H1 (cell line): ENCODE results near the gene PCTP. TPM values are rescaled to one million over a fixed set of nuclear protein-coding genes. Genes with fewer than 3 reads are reported as not detected.

Experiments
- CTCF ChIA-PET: fragments of 300-600 bp; sonication (Branson Sonifier 250); formaldehyde crosslinking; loops from one replicate; lab custom pipeline; 2021; ENCODE audit not compliant: partially characterized antibody; lab: Charles Lee
- POLR2A ChIA-PET: fragments of 300-600 bp; sonication (Branson Sonifier 250); formaldehyde crosslinking; loops from one replicate; lab custom pipeline; 2021; ENCODE audit warnings: inconsistent platforms; ENCODE audit not compliant: partially characterized antibody; lab: Charles Lee
- DNase-seq, 2 experiments: peaks; one replicate each; pipeline versions ENCODE4 v3.0.0 to v3.0.0-alpha.2; 2010 to 2022; ENCODE audit warnings: low spot score in 2 of 2, low read depth in 1 of 2, mixed read lengths in 1 of 2
- FAIRE-seq: peaks from 2 replicates; lab custom pipeline; 2011; peaks lifted over from hg19 to GRCh38; lab: Jason Lieb, UNC
- H2AFZ ChIP-seq: 2 replicates; pipeline ENCODE4 v1.8.1; 2012; ENCODE audit warnings: low read length, inconsistent platforms
- H2AK5ac ChIP-seq: 2 replicates; pipeline ENCODE4 v1.6.1; 2013; ENCODE audit warnings: low read depth, low read length
- H2BK120ac ChIP-seq: replicated peaks from 2 replicates; pipeline ENCODE3; 2013; ENCODE audit warnings: low read depth, low read length, inconsistent platforms
- H2BK12ac ChIP-seq: 2 replicates; pipeline ENCODE4 v1.6.1; 2013; ENCODE audit warnings: low read depth, low read length
- H2BK15ac ChIP-seq: 2 replicates; pipeline ENCODE4 v1.6.1; 2013; ENCODE audit warnings: low read length
- H2BK20ac ChIP-seq: 2 replicates; pipeline ENCODE4 v1.6.1; 2013; ENCODE audit warnings: low read length
- H2BK5ac ChIP-seq: 2 replicates; pipeline ENCODE4 v1.6.1; 2013; ENCODE audit warnings: low read depth, low read length
- H3K14ac ChIP-seq: 2 replicates; pipeline ENCODE4 v1.6.1; 2013; ENCODE audit warnings: inconsistent platforms; ENCODE audit not compliant: insufficient read length
- H3K18ac ChIP-seq: 2 replicates; pipeline ENCODE4 v1.6.1; 2013; ENCODE audit warnings: low read length; ENCODE audit errors: extremely low read depth
- H3K23ac ChIP-seq: 2 replicates; pipeline ENCODE4 v1.6.1; 2013; ENCODE audit warnings: inconsistent platforms; ENCODE audit not compliant: insufficient read length
- H3K23me2 ChIP-seq: 2 replicates; pipeline ENCODE4 v1.6.1; 2013; ENCODE audit warnings: low read depth, low read length
- H3K27ac ChIP-seq: 2 replicates; pipeline ENCODE4 v1.6.1; 2011; ENCODE audit warnings: low read depth, low read length, inconsistent platforms
- H3K27me3 ChIP-seq, 4 experiments: replicated peaks in 1 of 4; 1 replicate in 1 of 4; 2 replicates in 3 of 4; pipeline versions ENCODE4 v1.6.1 to v1.8.1; 2011 to 2013; ENCODE audit warnings: low read length in 3 of 4, mild to moderate bottlenecking in 3 of 4, inconsistent platforms in 2 of 4, mixed read lengths in 2 of 4, moderate library complexity in 1 of 4; ENCODE audit not compliant: control insufficient read depth in 3 of 4, insufficient read depth in 3 of 4; ENCODE audit errors: extremely low read depth in 1 of 4
- H3K36me3 ChIP-seq, 4 experiments: 2 replicates each; pipeline versions ENCODE4 v1.6.1 to v1.8.1; 2011 to 2013; ENCODE audit warnings: mild to moderate bottlenecking in 4 of 4, low read length in 3 of 4, moderate library complexity in 2 of 4, control low read depth in 1 of 4, inconsistent platforms in 1 of 4; ENCODE audit not compliant: insufficient read depth in 4 of 4, control insufficient read depth in 2 of 4
- H3K4ac ChIP-seq: replicated peaks from 2 replicates; pipeline ENCODE3; 2013; ENCODE audit warnings: low read length, low read depth, mixed read lengths, inconsistent platforms; ENCODE audit not compliant: insufficient read length
- H3K4me1 ChIP-seq, 4 experiments: replicated peaks in 1 of 4; 1 replicate in 1 of 4; 2 replicates in 3 of 4; pipeline versions ENCODE4 v1.6.1 to v1.8.1; 2011 to 2013; ENCODE audit warnings: low read length in 3 of 4, inconsistent platforms in 2 of 4, mixed read lengths in 1 of 4; ENCODE audit not compliant: insufficient read depth in 4 of 4, control insufficient read depth in 3 of 4
- H3K4me2 ChIP-seq, 2 experiments: 2 replicates each; pipeline versions ENCODE4 v1.6.1 to v1.8.1; 2011 to 2013; ENCODE audit warnings: low read depth in 2 of 2, low read length in 2 of 2, control low read depth in 1 of 2, inconsistent platforms in 1 of 2, mild to moderate bottlenecking in 1 of 2; ENCODE audit not compliant: insufficient read depth in 1 of 2
- H3K4me3 ChIP-seq, 4 experiments: fragments of 200-600, 300-600 bp in 1 of 4; sonication (generic), shearing (Covaris generic), sonication (Bioruptor Twin) in 1 of 4; 2 replicates each; pipeline versions ENCODE4 v1.5.1 to v1.8.1; 2011 to 2016; ENCODE audit warnings: low read length in 4 of 4, low read depth in 3 of 4, control low read depth in 2 of 4, inconsistent platforms in 2 of 4, mild to moderate bottlenecking in 2 of 4, mixed read lengths in 1 of 4, moderate library complexity in 1 of 4; ENCODE audit not compliant: insufficient read depth in 2 of 4; ENCODE audit errors: extremely low read depth in 1 of 4
- H3K56ac ChIP-seq: replicated peaks from 2 replicates; pipeline ENCODE3; 2013; ENCODE audit warnings: low read depth, mild to moderate bottlenecking, mixed read lengths, low read length, inconsistent platforms; ENCODE audit not compliant: insufficient read length
- H3K79me1 ChIP-seq: 2 replicates; pipeline ENCODE4 v1.6.1; 2013; ENCODE audit warnings: low read depth, low read length, control low read depth
- H3K79me2 ChIP-seq, 2 experiments: 2 replicates each; pipeline versions ENCODE4 v1.6.1 to v1.8.1; 2012 to 2013; ENCODE audit warnings: low read length in 2 of 2, mild to moderate bottlenecking in 2 of 2, inconsistent platforms in 1 of 2; ENCODE audit not compliant: insufficient read depth in 2 of 2, control insufficient read depth in 1 of 2
- H3K9ac ChIP-seq, 4 experiments: replicated peaks in 1 of 4; 1 replicate in 1 of 4; 2 replicates in 3 of 4; pipeline versions ENCODE4 v1.6.1 to v1.8.1; 2011 to 2013; ENCODE audit warnings: low read depth in 3 of 4, low read length in 3 of 4, control low read depth in 2 of 4, mild to moderate bottlenecking in 2 of 4, moderate library complexity in 2 of 4, inconsistent platforms in 1 of 4; ENCODE audit errors: extremely low read depth in 1 of 4
- H3K9me3 ChIP-seq, 2 experiments: 2 replicates each; pipeline versions ENCODE4 v1.6.1 to v1.8.1; 2012 to 2013; ENCODE audit warnings: mild to moderate bottlenecking in 2 of 2, moderate library complexity in 2 of 2, control low read depth in 1 of 2, inconsistent platforms in 1 of 2, low read depth in 1 of 2, low read length in 1 of 2, mixed read lengths in 1 of 2; ENCODE audit not compliant: insufficient read depth in 2 of 2
- H4K20me1 ChIP-seq, 2 experiments: replicated peaks in 1 of 2; 2 replicates each; pipeline versions ENCODE3 to v1.8.1; 2011 to 2013; ENCODE audit warnings: inconsistent platforms in 2 of 2, low read length in 2 of 2, mild to moderate bottlenecking in 1 of 2; ENCODE audit not compliant: insufficient read depth in 2 of 2, control insufficient read depth in 1 of 2
- H4K5ac ChIP-seq: 2 replicates; pipeline ENCODE4 v1.6.1; 2013; ENCODE audit warnings: low read length, low read depth, mixed read lengths, inconsistent platforms; ENCODE audit not compliant: insufficient read length
- H4K8ac ChIP-seq: 2 replicates; pipeline ENCODE4 v1.8.0; 2013; ENCODE audit warnings: mild to moderate bottlenecking, moderate library complexity, low read length, inconsistent platforms; ENCODE audit not compliant: insufficient read depth; ENCODE audit errors: extremely low read depth
- H4K91ac ChIP-seq: replicated peaks from 2 replicates; pipeline ENCODE3; 2013; ENCODE audit warnings: low read length, mixed read lengths, inconsistent platforms; ENCODE audit not compliant: insufficient read length
- BACH1 ChIP-seq: IDR thresholded peaks from 2 replicates; pipeline ENCODE4 v1.6.1; 2012; ENCODE audit warnings: low read length, improper control_type of control experiment
- CBX5 ChIP-seq: fragments of 300-800, 300-1000 bp; sonication (generic); IDR thresholded peaks from 2 replicates; pipeline ENCODE4 v1.7.1; 2016; ENCODE audit warnings: antibody characterized with exemption, low read length, low read depth
- CEBPB ChIP-seq: IDR thresholded peaks from 2 replicates; pipeline ENCODE4 v1.6.1; 2012; ENCODE audit warnings: low read depth, low read length
- CHD2 ChIP-seq: IDR thresholded peaks from 2 replicates; pipeline ENCODE4 v1.6.1; 2012; ENCODE audit warnings: low read length, improper control_type of control experiment
- EZH2 ChIP-seq: fragments of 200-600 bp; sonication (generic); IDR thresholded peaks from 2 replicates; pipeline ENCODE4 v1.7.1; 2012; ENCODE audit warnings: low read depth, mild to moderate bottlenecking, moderate library complexity, low read length, inconsistent platforms; ENCODE audit not compliant: severe bottlenecking
- GABPA ChIP-seq: IDR thresholded peaks from 2 replicates; pipeline ENCODE4 v1.6.1; 2011; ENCODE audit warnings: mild to moderate bottlenecking, low read length, moderate library complexity, borderline replicate concordance; ENCODE audit not compliant: insufficient read depth
- KDM4A ChIP-seq: IDR thresholded peaks from one replicate; pipeline ENCODE4 v1.7.1; 2012; ENCODE audit warnings: low read depth, mild to moderate bottlenecking, moderate library complexity, low read length, inconsistent platforms; ENCODE audit not compliant: severe bottlenecking
- MAX ChIP-seq: IDR thresholded peaks from 2 replicates; pipeline ENCODE4 v1.6.1; 2012; ENCODE audit warnings: inconsistent platforms
- PHF8 ChIP-seq: fragments of 200-600 bp; sonication (generic); conservative IDR thresholded peaks from 2 replicates; pipeline ENCODE4 v1.7.1; 2012; ENCODE audit warnings: low read depth, mild to moderate bottlenecking, inconsistent platforms, low read length, moderate library complexity
- RXRA ChIP-seq: IDR thresholded peaks from 2 replicates; pipeline ENCODE4 v1.6.1; 2011; ENCODE audit warnings: low read depth, mild to moderate bottlenecking, low read length, moderate library complexity; ENCODE audit not compliant: insufficient read depth
- SP4 ChIP-seq: IDR thresholded peaks from 2 replicates; pipeline ENCODE4 v1.6.1; 2012; ENCODE audit warnings: low read length, inconsistent platforms
- TAF7 ChIP-seq: optimal IDR thresholded peaks from 2 replicates; pipeline ENCODE3; 2011; ENCODE audit warnings: low read depth, mild to moderate bottlenecking, inconsistent platforms, low read length, moderate library complexity, borderline replicate concordance
- TEAD4 ChIP-seq: IDR thresholded peaks from 2 replicates; pipeline ENCODE4 v1.6.1; 2012; ENCODE audit warnings: low read depth, low read length, inconsistent platforms, mixed read lengths
- WGBS, 2 experiments: shearing (Covaris generic) in 1 of 2; methylation state at CpG; one replicate each; pipeline versions ENCODE4 v1.1.6 to v1.1.7; 2013 to 2015; ENCODE audit warnings: low lambda C conversion rate in 2 of 2, mixed read lengths in 2 of 2, inconsistent platforms in 1 of 2, low coverage in 1 of 2, missing lambda C conversion rate in 1 of 2; ENCODE audit not compliant: insufficient replicate concordance in 2 of 2, insufficient coverage in 1 of 2, insufficient read length in 1 of 2; ENCODE audit errors: extremely low coverage in 1 of 2, missing lambda C conversion rate in 1 of 2; 5-methylcytosine and 5-hydroxymethylcytosine counted together
- polyA plus RNA-seq, 7 experiments: library from polyadenylated mRNA; depleted of rRNA in 3 of 7; stranded (reverse) in 5 of 7; unstranded in 2 of 7; fragments of >200 nt in 5 of 7; fragments of 200-250 nt in 2 of 7; gene quantifications; 1 replicate in 5 of 7; 2 replicates in 1 of 7; 4 replicates in 1 of 7; pipeline versions ENCODE4 v1.2.1 to v1.2.3, GENCODE V29; 2011 to 2013; ENCODE audit warnings: missing spikeins in 2 of 7, mixed read lengths in 2 of 7
- total RNA-seq: library from RNA; stranded (reverse); fragmentation: NEBNext Ultra II Directional; extraction: Animal tissue kit (Norgen Biotek cat#: 25700); gene quantifications from 2 replicates; pipeline ENCODE4 v1.2.1, GENCODE V29; 2021

The PCTP gene
- total and polyA plus RNA-seq, 2 of the 8 experiments (the other 6 are each of a cell fraction or from before 2014, with no cell fraction given): 14.1 to 14.6 TPM

DNA sequence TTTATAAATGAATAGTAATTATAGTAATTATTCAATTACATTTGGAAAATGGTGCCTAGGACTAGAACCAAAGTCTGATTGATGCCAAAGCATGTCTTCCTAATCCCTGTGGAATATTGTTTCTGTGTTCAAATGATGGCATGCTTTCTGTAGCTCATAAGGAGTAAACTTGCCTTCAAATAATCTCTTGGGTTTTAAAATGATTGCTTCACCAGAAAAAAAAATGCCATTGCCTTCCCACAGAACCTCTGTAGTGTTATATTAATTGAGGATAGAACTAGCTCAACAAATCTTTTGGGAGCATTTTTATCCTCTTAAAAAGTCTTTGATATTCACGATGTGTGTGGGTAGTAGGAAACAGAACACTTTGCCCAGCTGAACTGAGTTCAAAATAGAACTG is 20.5 kb upstream of the PCTP start:
- Histone ChIP-seq H3K4me1 (peaks cover 1 to 19% (median 15%) of the 10 kb centered on the region in 4 experiments; a peak in 4 of 7 replicates), H2AFZ (no peak overlapping the region), H2BK5ac (no peak overlapping the region), H2BK20ac (no peak overlapping the region), H3K27me3 (no peaks in the 10 kb centered on the region), H3K36me3 (no peaks in the 10 kb centered on the region), H3K9ac (no peak overlapping the region), H3K56ac (no peak overlapping the region), H3K4me3 (no peak overlapping the region), H2AK5ac (no peak overlapping the region), H3K4me2 (no peak overlapping the region), H2BK120ac (no peak overlapping the region), H3K4ac (no peak overlapping the region), H3K79me1 (no peaks in the 10 kb centered on the region), H2BK12ac (no peak overlapping the region), H3K27ac (no peak overlapping the region), H4K8ac (no peak overlapping the region), H3K79me2 (no peaks in the 10 kb centered on the region), H4K20me1 (no peaks in the 10 kb centered on the region), H4K5ac (no peak overlapping the region), H2BK15ac (no peak overlapping the region), H3K18ac (no peak overlapping the region), H3K23ac (no peak overlapping the region), H3K9me3 (no peaks in the 10 kb centered on the region), H3K23me2 (no peaks in the 10 kb centered on the region; the same call in 1 of the 2 replicates), H4K91ac (no peak overlapping the region), H3K14ac (no peak overlapping the region)
- DNase-seq: no peak
- ChIA-PET POLR2A (no interaction called here), CTCF (interaction anchor here (0.8 to 1.7 kb wide), 2 partner anchors 13 to 40 kb away, joined by 4 to 9 read pairs; no protein-coding TSS in a partner anchor)
- FAIRE-seq: no peak
- WGBS, 2 experiments: 68% methylated on average over 1 of the region's 1 CpG; no CpG with 5 or more reads in 1 of the 2 experiments
- TF ChIP-seq BACH1: no peak
- no peak for TF ChIP-seq MAX
- TF ChIP-seq TAF7: no peak
- no peak for TF ChIP-seq SP4
- no peak for TF ChIP-seq CEBPB
- TF ChIP-seq PHF8: no peak
- TF ChIP-seq CBX5: no peak
- TF ChIP-seq TEAD4: no peak
- no peak for TF ChIP-seq RXRA
- TF ChIP-seq KDM4A: no peak
- no peak for TF ChIP-seq EZH2
- no peak for TF ChIP-seq GABPA
- no peak for TF ChIP-seq CHD2
